Uterus (tissue), 4 donors: ENCODE results near the gene PPL. TPM values are rescaled to one million over a fixed set of nuclear protein-coding genes. Genes with fewer than 3 reads are reported as not detected.

Experiments
- DNase-seq, 2 donors: peaks; one replicate each; pipeline ENCODE4 v3.0.0-alpha.2; 2019 to 2020
- H3K27ac ChIP-seq, 2 donors: fragments of 200-600 bp; sonication (generic); 1 replicate in 1 of 2; 2 replicates in 1 of 2; pipeline ENCODE4 v1.5.1; 2016 to 2018
- H3K27me3 ChIP-seq, 2 donors: fragments of 200-600 bp; sonication (generic); one replicate each; pipeline ENCODE4 v1.5.1; 2018 to 2019; ENCODE audit warnings: control low read depth in 1 of 2
- H3K36me3 ChIP-seq, 2 donors: fragments of 200-600 bp; sonication (generic); one replicate each; pipeline ENCODE4 v1.5.1; 2019; ENCODE audit warnings: control low read depth in 1 of 2
- H3K4me1 ChIP-seq, 2 donors: fragments of 200-600 bp; sonication (generic); one replicate each; pipeline ENCODE4 v1.5.1; 2018 to 2019; ENCODE audit warnings: control low read depth in 1 of 2
- H3K4me3 ChIP-seq, 2 donors: fragments of 200-600 bp; sonication (generic); 1 replicate in 1 of 2; 2 replicates in 1 of 2; pipeline ENCODE4 v1.5.1; 2018 to 2019; ENCODE audit warnings: mild to moderate bottlenecking in 1 of 2
- H3K9me3 ChIP-seq, 2 donors: fragments of 200-600 bp; sonication (generic); one replicate each; pipeline ENCODE4 v1.5.1; 2019; ENCODE audit warnings: control low read depth in 1 of 2
- POLR2A ChIP-seq, 2 donors: fragments of 450-650 bp; IDR thresholded peaks; one replicate each; pipeline ENCODE4 v1.6.1; 2016; ENCODE audit warnings: antibody characterized with exemption in 2 of 2, mild to moderate bottlenecking in 1 of 2, moderate library complexity in 1 of 2
- intact Hi-C: fragments of 100-400 bp; cut with DNase I; formaldehyde crosslinking; loops from one replicate; pipeline ENCODE4 v1.15.1; 2023; ENCODE audit warnings: low total_unique reads
- total RNA-seq, 4 donors: library from RNA; depleted of rRNA in 3 of 4; stranded (reverse); fragments of >200 nt in 3 of 4; gene quantifications; one replicate each; pipeline versions ENCODE4 v1.1.0 to v1.2.4, GENCODE V29; 2014 to 2023
- TF ChIP-seq, protein P1 (sequence below), 4 experiments: fragments of 200-600 bp in 2 of 4; fragments of 450-650 bp in 2 of 4; sonication (generic) in 2 of 4; IDR thresholded peaks; one replicate each; pipeline ENCODE4 v1.5.1; 2016 to 2019; ENCODE audit warnings: antibody characterized with exemption in 4 of 4, mild to moderate bottlenecking in 2 of 4, moderate library complexity in 1 of 4
- donor health status: DM: yes; HTN: yes; CAD: no.

Gene PPL
- total RNA-seq, 4 donors from 2014 or later, result 8.7 to 39.6 (median 15.2) TPM

DNA sequence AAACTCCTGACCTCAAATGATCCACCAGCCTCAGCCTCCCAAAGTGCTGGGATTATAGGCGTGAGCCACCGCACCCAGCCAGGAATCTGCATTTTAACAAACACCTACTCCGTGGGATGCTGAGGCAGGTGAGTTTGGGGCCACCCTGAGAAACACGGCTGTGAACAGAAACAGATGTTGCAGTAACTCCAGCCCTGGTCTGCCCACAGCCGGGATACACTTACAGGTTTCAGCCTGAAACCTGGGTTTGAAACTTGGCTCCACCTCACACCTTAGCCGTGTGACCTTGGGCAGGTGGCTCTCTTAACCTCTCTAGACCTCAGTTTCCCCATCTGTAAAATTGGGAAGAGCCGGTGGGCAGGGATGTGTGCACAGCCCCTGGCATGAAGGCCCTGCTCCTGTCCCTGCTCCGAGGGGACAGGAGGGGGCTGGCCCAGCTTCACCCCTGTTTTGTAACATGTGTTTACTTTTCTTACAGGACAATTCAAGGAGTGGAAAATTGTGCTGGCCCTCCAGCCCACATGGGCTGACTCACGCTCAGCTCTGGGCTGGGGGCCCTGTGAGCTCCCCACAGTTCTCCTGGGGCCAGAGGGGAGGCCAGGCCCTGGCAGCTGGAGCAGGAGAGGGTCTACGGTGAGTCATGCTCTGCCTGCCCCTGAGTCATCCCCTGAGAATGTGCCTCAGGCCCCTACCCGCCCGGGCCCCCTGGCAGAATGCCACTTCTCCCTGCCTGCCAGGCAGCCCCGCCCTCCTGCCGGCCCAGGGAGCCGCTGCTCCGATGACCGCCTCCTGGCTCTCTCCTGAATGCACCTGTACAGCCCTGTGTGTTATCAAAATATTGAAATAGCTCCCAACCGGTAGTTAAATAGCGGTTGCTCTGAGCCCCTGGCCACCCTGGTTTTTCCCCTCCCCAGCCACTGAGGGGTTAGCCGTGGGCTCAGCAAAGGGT is 7.7 kb upstream of the PPL start:
- intact Hi-C loops, result no loop called here
- Histone ChIP-seq H3K4me3 (no peak overlapping the region), H3K27ac (peak overlapping the region; percentile 94 to 97), H3K36me3 (no peaks in the 10 kb centered on the region), H3K4me1 (peaks cover 18 to 28% of the 10 kb centered on the region in 2 donors), H3K9me3 (no peaks in the 10 kb centered on the region), H3K27me3 (no peaks in the 10 kb centered on the region)
- DNase-seq, result peak; percentile 96
- TF ChIP-seq, protein P1, sequence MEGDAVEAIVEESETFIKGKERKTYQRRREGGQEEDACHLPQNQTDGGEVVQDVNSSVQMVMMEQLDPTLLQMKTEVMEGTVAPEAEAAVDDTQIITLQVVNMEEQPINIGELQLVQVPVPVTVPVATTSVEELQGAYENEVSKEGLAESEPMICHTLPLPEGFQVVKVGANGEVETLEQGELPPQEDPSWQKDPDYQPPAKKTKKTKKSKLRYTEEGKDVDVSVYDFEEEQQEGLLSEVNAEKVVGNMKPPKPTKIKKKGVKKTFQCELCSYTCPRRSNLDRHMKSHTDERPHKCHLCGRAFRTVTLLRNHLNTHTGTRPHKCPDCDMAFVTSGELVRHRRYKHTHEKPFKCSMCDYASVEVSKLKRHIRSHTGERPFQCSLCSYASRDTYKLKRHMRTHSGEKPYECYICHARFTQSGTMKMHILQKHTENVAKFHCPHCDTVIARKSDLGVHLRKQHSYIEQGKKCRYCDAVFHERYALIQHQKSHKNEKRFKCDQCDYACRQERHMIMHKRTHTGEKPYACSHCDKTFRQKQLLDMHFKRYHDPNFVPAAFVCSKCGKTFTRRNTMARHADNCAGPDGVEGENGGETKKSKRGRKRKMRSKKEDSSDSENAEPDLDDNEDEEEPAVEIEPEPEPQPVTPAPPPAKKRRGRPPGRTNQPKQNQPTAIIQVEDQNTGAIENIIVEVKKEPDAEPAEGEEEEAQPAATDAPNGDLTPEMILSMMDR (IDR thresholded peaks at IDR 0.05), result no peak
- TF ChIP-seq POLR2A (IDR thresholded peaks at IDR 0.05), result no peak

DNA sequence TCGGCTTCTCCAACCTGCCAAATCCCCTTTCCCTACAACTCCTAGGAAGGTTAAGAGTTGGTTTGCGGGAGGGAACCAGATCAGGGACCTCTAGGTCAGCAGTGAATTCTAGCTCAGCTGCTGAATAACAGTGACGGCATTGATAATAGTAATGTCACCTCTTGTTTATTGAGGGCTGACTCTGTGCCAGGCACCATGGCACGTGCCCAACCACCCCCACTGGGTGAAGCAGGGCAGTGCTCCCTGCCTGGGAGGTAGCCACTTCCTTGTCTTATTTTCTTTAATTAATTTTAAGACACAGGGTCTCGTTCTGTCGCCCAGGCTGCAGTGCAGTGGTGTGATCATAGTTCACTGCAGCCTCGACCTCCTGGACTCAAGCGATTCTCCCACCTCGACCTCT is 5.5 kb upstream of the PPL start:
- H3K9me3 ChIP-seq, result no peaks in the 10 kb centered on the region
- TF ChIP-seq, protein P1 (IDR thresholded peaks at IDR 0.05), result no peak
- intact Hi-C loops, result no loop called here
- H3K27ac ChIP-seq, result peak overlapping the region; percentile 94 to 97
- no peaks in the 10 kb centered on the region for H3K27me3 ChIP-seq
- H3K4me3 ChIP-seq, result no peak overlapping the region
- H3K4me1 ChIP-seq, result peaks cover 18 to 28% of the 10 kb centered on the region in 2 donors
- peak; percentile 36 to 40 for DNase-seq
- no peaks in the 10 kb centered on the region for H3K36me3 ChIP-seq

DNA sequence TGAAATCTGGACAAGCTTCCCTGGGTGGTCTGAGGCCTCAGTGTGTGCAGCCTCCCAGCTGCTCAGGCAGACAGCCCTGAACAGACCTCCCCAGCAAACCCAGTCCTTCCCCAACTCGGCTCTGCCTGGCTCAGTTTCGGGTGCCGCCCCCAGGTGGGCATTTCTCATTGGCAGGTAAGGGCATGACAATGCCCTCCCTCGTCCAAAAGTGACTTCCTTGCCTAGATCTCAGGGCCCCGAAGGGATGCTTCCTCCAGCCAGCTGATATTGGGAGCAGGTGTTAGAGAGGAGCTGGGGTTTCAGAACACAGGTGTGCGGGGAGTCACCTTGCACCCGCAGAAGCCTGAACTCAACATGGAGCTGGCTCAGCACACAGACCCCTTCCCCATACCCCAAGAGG is 3.8 kb upstream of the PPL start:
- H3K4me1 ChIP-seq, result peaks cover 28 to 33% of the 10 kb centered on the region in 2 donors

DNA sequence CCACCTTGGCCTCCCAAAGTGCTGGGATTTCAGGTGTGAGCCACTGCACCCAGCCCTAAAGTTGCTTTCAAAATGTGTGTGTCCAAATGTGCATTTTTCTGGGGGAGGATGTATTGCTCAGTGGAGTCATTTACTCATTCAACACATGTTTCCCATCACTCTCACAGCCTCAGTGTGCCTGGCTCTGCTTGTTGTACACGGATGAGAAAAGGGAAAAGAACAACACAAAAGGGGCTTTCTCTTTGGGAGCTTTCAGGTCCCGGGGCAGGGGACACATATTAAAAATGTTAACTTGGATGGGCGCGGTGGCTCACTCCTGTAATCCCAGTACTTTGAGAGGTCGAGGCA is 1.7 kb upstream of the PPL start:
- Histone ChIP-seq H3K27ac (no peak overlapping the region), H3K4me1 (peaks cover 13 to 25% of the 10 kb centered on the region in 2 donors), H3K4me3 (no peak overlapping the region), H3K9me3 (no peaks in the 10 kb centered on the region), H3K36me3 (no peaks in the 10 kb centered on the region), H3K27me3 (peaks cover 0 to 6% of the 10 kb centered on the region in 2 donors)
- TF ChIP-seq, protein P1 (IDR thresholded peaks at IDR 0.05), result no peak
- TF ChIP-seq POLR2A (IDR thresholded peaks at IDR 0.05), result no peak
- no peak for DNase-seq
- intact Hi-C loops, result no loop called here

More for the DNA sequence above, 3.8 kb upstream of the PPL start:
- intact Hi-C loops, result no loop called here
- Histone ChIP-seq H3K27me3 (peaks cover 0 to 6% of the 10 kb centered on the region in 2 donors), H3K9me3 (no peaks in the 10 kb centered on the region), H3K4me3 (no peak overlapping the region), H3K27ac (peak overlapping the region in 1 of 2 donors; percentile 97), H3K36me3 (no peaks in the 10 kb centered on the region)
- TF ChIP-seq POLR2A (IDR thresholded peaks at IDR 0.05), result no peak
- no peak for DNase-seq

DNA sequence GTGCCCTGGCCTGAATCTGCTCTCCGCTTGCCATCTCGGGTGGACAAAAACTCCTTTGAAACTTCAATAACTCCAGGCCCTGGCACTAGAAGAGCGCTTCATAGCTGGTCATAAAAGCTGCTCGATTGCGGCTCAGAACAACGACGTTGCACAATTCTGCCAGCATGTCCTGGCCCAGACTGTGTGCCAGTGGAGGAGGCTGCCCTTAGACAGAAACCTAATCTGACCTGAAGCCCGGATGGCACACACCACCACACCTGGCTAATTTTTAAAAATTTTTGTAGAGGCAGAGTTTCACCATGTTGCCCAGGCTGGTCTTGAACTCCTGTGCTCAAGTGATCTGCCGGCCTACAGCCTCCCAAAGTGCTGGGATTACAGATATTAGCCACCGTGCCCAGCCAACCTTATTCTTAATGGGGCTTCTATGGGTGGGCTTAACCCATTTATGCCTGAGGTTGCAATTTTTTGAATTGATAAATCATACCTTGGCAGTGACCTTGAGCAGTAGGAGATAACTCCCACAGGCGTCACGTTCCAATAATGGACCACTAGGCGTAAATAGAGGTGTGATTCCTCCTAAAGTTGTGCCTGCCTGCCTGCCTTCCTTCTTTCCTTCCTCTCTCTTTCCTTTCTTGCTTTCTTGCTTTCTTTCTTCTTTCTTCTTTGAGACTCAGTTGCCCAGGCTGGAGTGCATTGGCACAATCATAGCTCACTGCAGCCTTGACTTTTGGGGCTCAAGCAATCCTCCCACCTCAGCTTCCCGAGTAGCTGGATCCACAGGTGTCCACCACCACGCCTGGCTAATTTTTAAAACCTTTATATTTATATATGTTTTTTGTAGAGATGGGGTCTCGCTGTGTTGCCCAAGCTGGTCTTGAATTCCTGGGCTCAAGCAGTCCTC is 1.1 kb upstream of the PPL start:
- H3K27ac ChIP-seq, result peak overlapping the region in 1 of 2 donors; percentile 72
- H3K4me3 ChIP-seq, result peak overlapping the region in 1 of 2 donors; percentile 44
- TF ChIP-seq POLR2A (IDR thresholded peaks at IDR 0.05), result no peak
- TF ChIP-seq, protein P1 (IDR thresholded peaks at IDR 0.05), result no peak
- no peaks in the 10 kb centered on the region for H3K9me3 ChIP-seq
- intact Hi-C loops, result no loop called here
- peaks cover 0 to 6% of the 10 kb centered on the region in 2 donors for H3K27me3 ChIP-seq
- DNase-seq, result no peak
- H3K36me3 ChIP-seq, result no peaks in the 10 kb centered on the region
- H3K4me1 ChIP-seq, result peaks cover 11 to 21% of the 10 kb centered on the region in 2 donors
